Stimulated activated CD4-positive, alpha-beta T cell treated with anti-CD3 and anti-CD28 coated beads, Interleukin-1b, Interleukin-23, amount 100 ng/mL, for 24 hours (primary cell): ENCODE data around the gene PDHX.

Experiments
- DNase-seq, 4 experiments: peaks; one replicate each; pipeline ENCODE4 v3.0.0-alpha.2; 2020; ENCODE audit warnings: low read depth in 4 of 4, low spot score in 1 of 4

Gene PDHX

GRCh38 chr11:35043936-35044335 lies 127.5 kb downstream of the PDHX start:
- no peak for DNase-seq

- DNase-seq: peak in 1 of 4 experiments; percentile 33
Observed at GRCh38 chr11:35045236-35045820, 128.9 kb downstream of the PDHX start.
